ENCODE data around the gene NCK2. TPM values are rescaled to one million over a fixed set of nuclear protein-coding genes. Genes with fewer than 3 reads are reported as not detected.

Gene NCK2
- total RNA-seq, 1 donor from 2014 or later = 45.9 TPM

GRCh38 chr2:105858868-105859693 lies 114.4 kb downstream of the NCK2 start:
- no peaks in the 10 kb centered on the region for H3K9me3 ChIP-seq
- no peak overlapping the region for H3K4me3 ChIP-seq
- peaks cover 16% of the 10 kb centered on the region for H3K4me1 ChIP-seq
- no peak overlapping the region for H3K27ac ChIP-seq
- peak in 1 of 2 donors; percentile 80 for DNase-seq (ENCODE audit: extremely low spot score in 2 of 2)
- TF ChIP-seq POLR2A (IDR thresholded peaks at IDR 0.05) (no peak), POLR2AphosphoS5 (IDR thresholded peaks at IDR 0.05; ENCODE audit: insufficient read depth in 1 of 2, low read depth in 1 of 2) (no peak), CTCF (IDR thresholded peaks at IDR 0.05) (no peak)
- intact Hi-C loops (cut with DNase I) = no loop called here
- H3K27me3 ChIP-seq = no peaks in the 10 kb centered on the region
- peaks cover 0 to 9% of the 10 kb centered on the region in 2 donors for H3K36me3 ChIP-seq

- Histone ChIP-seq H3K27me3 (no peaks in the 10 kb centered on the region), H3K36me3 (peaks cover 0 to 9% of the 10 kb centered on the region in 2 donors), H3K27ac (no peak overlapping the region), H3K4me1 (peaks cover 16% of the 10 kb centered on the region), H3K9me3 (no peaks in the 10 kb centered on the region), H3K4me3 (no peak overlapping the region)
- intact Hi-C loops (cut with DNase I) = no loop called here
- TF ChIP-seq CTCF (IDR thresholded peaks at IDR 0.05) (no peak), POLR2AphosphoS5 (IDR thresholded peaks at IDR 0.05; ENCODE audit: insufficient read depth in 1 of 2, low read depth in 1 of 2) (no peak), POLR2A (IDR thresholded peaks at IDR 0.05) (no peak)
- DNase-seq (ENCODE audit: extremely low spot score in 2 of 2) = peak in 1 of 2 donors; percentile 34
These were observed 114.9 kb downstream of the NCK2 start for GRCh38 chr2:105859694-105859951.

GRCh38 chr2:105860567-105860966 lies 115.9 kb downstream of the NCK2 start:
- peaks cover 25% of the 10 kb centered on the region for H3K4me1 ChIP-seq
- H3K4me3 ChIP-seq = no peak overlapping the region
- no peak overlapping the region for H3K27ac ChIP-seq
- DNase-seq (ENCODE audit: extremely low spot score in 2 of 2) = no peak
- peaks cover 0 to under 1% of the 10 kb centered on the region in 2 donors for H3K36me3 ChIP-seq
- no peaks in the 10 kb centered on the region for H3K27me3 ChIP-seq
- intact Hi-C loops (cut with DNase I) = no loop called here
- no peak for TF ChIP-seq CTCF (IDR thresholded peaks at IDR 0.05)
- no peak for TF ChIP-seq POLR2AphosphoS5 (IDR thresholded peaks at IDR 0.05; ENCODE audit: insufficient read depth in 1 of 2, low read depth in 1 of 2)
- no peak for TF ChIP-seq POLR2A (IDR thresholded peaks at IDR 0.05)
- no peaks in the 10 kb centered on the region for H3K9me3 ChIP-seq

GRCh38 chr2:105861200-105861599 lies 116.5 kb downstream of the NCK2 start:
- no peaks in the 10 kb centered on the region for H3K27me3 ChIP-seq
- peaks cover 25% of the 10 kb centered on the region for H3K4me1 ChIP-seq
- no peaks in the 10 kb centered on the region for H3K36me3 ChIP-seq
- no peak overlapping the region for H3K27ac ChIP-seq
- intact Hi-C loops (cut with DNase I) = no loop called here
- DNase-seq (ENCODE audit: extremely low spot score in 2 of 2) = no peak
- TF ChIP-seq CTCF (IDR thresholded peaks at IDR 0.05) = no peak
- H3K9me3 ChIP-seq = no peaks in the 10 kb centered on the region
- no peak overlapping the region for H3K4me3 ChIP-seq

GRCh38 chr2:105862843-105863242 lies 118.1 kb downstream of the NCK2 start:
- no peaks in the 10 kb centered on the region for H3K36me3 ChIP-seq
- no peak overlapping the region for H3K4me3 ChIP-seq
- peaks cover 41% of the 10 kb centered on the region for H3K4me1 ChIP-seq
- intact Hi-C loops (cut with DNase I) = no loop called here
- no peak overlapping the region for H3K27ac ChIP-seq
- H3K9me3 ChIP-seq = no peaks in the 10 kb centered on the region
- no peaks in the 10 kb centered on the region for H3K27me3 ChIP-seq
- no peak for TF ChIP-seq CTCF (IDR thresholded peaks at IDR 0.05)
- TF ChIP-seq POLR2AphosphoS5 (IDR thresholded peaks at IDR 0.05; ENCODE audit: insufficient read depth in 1 of 2, low read depth in 1 of 2) = no peak
- DNase-seq (ENCODE audit: extremely low spot score in 2 of 2) = no peak

Measured in vagina (tissue), 2 donors.